HepG2 (cell line): ENCODE results near the gene KLHL11. TPM values are rescaled to one million over a fixed set of nuclear protein-coding genes. Genes with fewer than 3 reads are reported as not detected.

Experiments used
- CBX5 ChIP-seq: sonication (generic); formaldehyde crosslinking; IDR thresholded peaks from 2 replicates; pipeline ENCODE4 v1.4.0; 2020; ENCODE audit warnings: missing genetic modification reagents, borderline replicate concordance
- FOXA1 ChIP-seq, 2 experiments: fragments of 450-650 bp in 1 of 2; sonication (generic) in 1 of 2; formaldehyde crosslinking in 1 of 2; IDR thresholded peaks; 2 replicates each; pipeline versions ENCODE4 v1.4.0 to v1.6.1; 2016 to 2020; ENCODE audit warnings: missing genetic modification reagents in 1 of 2
- FOXP4 ChIP-seq: sonication (generic); formaldehyde crosslinking; IDR thresholded peaks from 2 replicates; pipeline ENCODE4 v1.4.0; 2020; ENCODE audit warnings: missing genetic modification reagents
- GATAD1 ChIP-seq: IDR thresholded peaks from 2 replicates; pipeline ENCODE4 v1.6.1; 2016; ENCODE audit warnings: missing genetic modification reagents, missing compliant biosample characterization
- GATAD2A ChIP-seq: IDR thresholded peaks from 2 replicates; pipeline ENCODE4 v1.6.1; 2016
- GMEB1 ChIP-seq: sonication (generic); formaldehyde crosslinking; IDR thresholded peaks from 2 replicates; pipeline ENCODE4 v1.5.1; 2020; ENCODE audit warnings: missing genetic modification reagents, mild to moderate bottlenecking, borderline replicate concordance
- GTF3A ChIP-seq: sonication (generic); formaldehyde crosslinking; conservative IDR thresholded peaks from 2 replicates; pipeline ENCODE4 v1.4.0; 2020; ENCODE audit warnings: mild to moderate bottlenecking, missing genetic modification reagents
- NFIB ChIP-seq: sonication (generic); formaldehyde crosslinking; IDR thresholded peaks from 2 replicates; pipeline ENCODE4 v1.9.0; 2021; ENCODE audit warnings: missing genetic modification reagents, mild to moderate bottlenecking, borderline replicate concordance
- POLR2AphosphoS5 ChIP-seq: IDR thresholded peaks from 2 replicates; pipeline ENCODE4 v1.6.1; 2012; ENCODE audit warnings: low read depth, low read length
- RFXANK ChIP-seq: IDR thresholded peaks from 2 replicates; pipeline ENCODE4 v1.6.1; 2016
- SMYD3 ChIP-seq: sonication (generic); formaldehyde crosslinking; IDR thresholded peaks from 2 replicates; pipeline ENCODE4 v1.8.1; 2023; ENCODE audit warnings: mild to moderate bottlenecking, missing genetic modification reagents
- SRF ChIP-seq: IDR thresholded peaks from 2 replicates; pipeline ENCODE4 v1.6.1; 2011; ENCODE audit warnings: mild to moderate bottlenecking, low read depth, low read length, moderate library complexity
- TAF1 ChIP-seq: sonication (generic); formaldehyde crosslinking; IDR thresholded peaks from 2 replicates; pipeline ENCODE4 v1.4.0; 2020; ENCODE audit warnings: missing genetic modification reagents
- TRAFD1 ChIP-seq: sonication (generic); formaldehyde crosslinking; IDR thresholded peaks from 2 replicates; pipeline ENCODE4 v1.5.1; 2020; ENCODE audit warnings: missing genetic modification reagents, mild to moderate bottlenecking, borderline replicate concordance
- ZC3H13 ChIP-seq: sonication (generic); formaldehyde crosslinking; IDR thresholded peaks from 2 replicates; pipeline ENCODE4 v1.8.1; 2023; ENCODE audit warnings: mild to moderate bottlenecking, missing genetic modification reagents, moderate library complexity
- ZNF260 ChIP-seq: sonication (generic); formaldehyde crosslinking; IDR thresholded peaks from 2 replicates; pipeline ENCODE4 v1.4.0; 2020; ENCODE audit warnings: missing genetic modification reagents, low read depth, mild to moderate bottlenecking, borderline replicate concordance
- ZNF296 ChIP-seq: sonication (generic); formaldehyde crosslinking; conservative IDR thresholded peaks from 2 replicates; pipeline ENCODE4 v1.5.0; 2020; ENCODE audit warnings: mild to moderate bottlenecking, missing genetic modification reagents
- ZNF713 ChIP-seq: sonication (generic); formaldehyde crosslinking; IDR thresholded peaks from 2 replicates; pipeline ENCODE4 v1.4.0; 2020; ENCODE audit warnings: mild to moderate bottlenecking, missing genetic modification reagents
- polyA plus RNA-seq, 8 experiments: library from polyadenylated mRNA; depleted of rRNA in 3 of 8; stranded (reverse) in 7 of 8; unstranded in 1 of 8; fragments of >200 nt; fragmentation: Illumina TruSeq in 4 of 8; extraction: Trizol in 4 of 8; gene quantifications; 2 replicates each; pipeline versions ENCODE4 v1.2.1 to v1.2.3, GENCODE V29; 2011 to 2016; ENCODE audit warnings: low read depth in 4 of 8, missing spikeins in 1 of 8, mixed read lengths in 1 of 8; ENCODE audit not compliant: insufficient read depth in 1 of 8
- total RNA-seq, 5 experiments: library from RNA; depleted of rRNA; stranded (reverse); fragments of >200 nt; fragmentation: Illumina TruSeq; extraction: Trizol; gene quantifications; 2 replicates each; pipeline ENCODE4 v1.2.3, GENCODE V29; 2016; ENCODE audit warnings: low read depth in 1 of 5
- TF ChIP-seq, protein P1 (sequence below): sonication (generic); formaldehyde crosslinking; IDR thresholded peaks from 2 replicates; pipeline ENCODE4 v1.5.0; 2020; ENCODE audit warnings: mild to moderate bottlenecking, missing genetic modification reagents, moderate library complexity
- TF ChIP-seq, protein P2 (sequence below): sonication (generic); formaldehyde crosslinking; conservative IDR thresholded peaks from 2 replicates; pipeline ENCODE4 v1.8.0; 2022; ENCODE audit warnings: mild to moderate bottlenecking, moderate library complexity, missing genetic modification reagents
- TF ChIP-seq, protein P3 (sequence below): sonication (generic); formaldehyde crosslinking; IDR thresholded peaks from 2 replicates; pipeline ENCODE4 v1.4.0; 2020; ENCODE audit warnings: mild to moderate bottlenecking, missing genetic modification reagents

KLHL11 gene
- total and polyA plus RNA-seq, 2 of the 13 experiments (the other 11 are each of a cell fraction or from before 2014, with no cell fraction given) = 7.7 to 27.5 TPM

DNA sequence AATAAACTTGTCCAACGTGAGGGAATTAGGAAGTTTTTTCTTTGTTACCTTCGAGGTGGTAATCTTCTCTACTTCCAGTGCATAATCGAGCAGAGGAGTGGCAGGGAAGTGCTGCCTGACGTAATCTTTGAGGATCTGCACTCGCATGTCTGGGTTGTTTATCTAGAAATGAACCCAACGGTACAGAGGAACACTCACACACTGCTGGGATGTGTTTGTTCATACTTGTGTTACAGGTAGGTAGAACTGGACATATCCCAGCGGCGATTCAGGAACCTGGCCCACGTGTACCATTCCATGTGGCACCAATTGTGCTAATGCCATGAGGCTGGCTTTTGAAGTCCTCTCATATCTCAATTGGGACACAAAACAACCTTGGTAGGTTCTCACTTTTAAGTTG, 4.2 kb upstream of the KLHL11 start (continued):
- TF ChIP-seq, protein P1, sequence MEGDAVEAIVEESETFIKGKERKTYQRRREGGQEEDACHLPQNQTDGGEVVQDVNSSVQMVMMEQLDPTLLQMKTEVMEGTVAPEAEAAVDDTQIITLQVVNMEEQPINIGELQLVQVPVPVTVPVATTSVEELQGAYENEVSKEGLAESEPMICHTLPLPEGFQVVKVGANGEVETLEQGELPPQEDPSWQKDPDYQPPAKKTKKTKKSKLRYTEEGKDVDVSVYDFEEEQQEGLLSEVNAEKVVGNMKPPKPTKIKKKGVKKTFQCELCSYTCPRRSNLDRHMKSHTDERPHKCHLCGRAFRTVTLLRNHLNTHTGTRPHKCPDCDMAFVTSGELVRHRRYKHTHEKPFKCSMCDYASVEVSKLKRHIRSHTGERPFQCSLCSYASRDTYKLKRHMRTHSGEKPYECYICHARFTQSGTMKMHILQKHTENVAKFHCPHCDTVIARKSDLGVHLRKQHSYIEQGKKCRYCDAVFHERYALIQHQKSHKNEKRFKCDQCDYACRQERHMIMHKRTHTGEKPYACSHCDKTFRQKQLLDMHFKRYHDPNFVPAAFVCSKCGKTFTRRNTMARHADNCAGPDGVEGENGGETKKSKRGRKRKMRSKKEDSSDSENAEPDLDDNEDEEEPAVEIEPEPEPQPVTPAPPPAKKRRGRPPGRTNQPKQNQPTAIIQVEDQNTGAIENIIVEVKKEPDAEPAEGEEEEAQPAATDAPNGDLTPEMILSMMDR (CRISPR knock-in tag) = no peak
- TF ChIP-seq GTF3A (CRISPR knock-in tag) (no peak), SMYD3 (no peak), ZNF713 (CRISPR knock-in tag) (no peak), GATAD2A (CRISPR knock-in tag) (no peak), ZNF260 (CRISPR knock-in tag) (no peak), ZNF296 (CRISPR knock-in tag) (no peak), ZC3H13 (CRISPR knock-in tag) (no peak), TRAFD1 (CRISPR knock-in tag) (no peak), POLR2AphosphoS5 (no peak), GATAD1 (CRISPR knock-in tag) (no peak), SRF (no peak), GMEB1 (CRISPR knock-in tag) (no peak), RFXANK (CRISPR knock-in tag) (no peak), FOXP4 (CRISPR knock-in tag) (0 out of 2 replicates have a peak, but pooled peaks have one; percentile 18), NFIB (no peak), FOXA1 (IDR thresholded peaks at IDR 0.05) (no peak), FOXA1 (CRISPR knock-in tag; IDR thresholded peaks at IDR 0.05) (0 out of 2 replicates have a peak, but pooled peaks have one; percentile 11), TAF1 (CRISPR knock-in tag) (no peak), CBX5 (CRISPR knock-in tag) (no peak)
- TF ChIP-seq, protein P2, sequence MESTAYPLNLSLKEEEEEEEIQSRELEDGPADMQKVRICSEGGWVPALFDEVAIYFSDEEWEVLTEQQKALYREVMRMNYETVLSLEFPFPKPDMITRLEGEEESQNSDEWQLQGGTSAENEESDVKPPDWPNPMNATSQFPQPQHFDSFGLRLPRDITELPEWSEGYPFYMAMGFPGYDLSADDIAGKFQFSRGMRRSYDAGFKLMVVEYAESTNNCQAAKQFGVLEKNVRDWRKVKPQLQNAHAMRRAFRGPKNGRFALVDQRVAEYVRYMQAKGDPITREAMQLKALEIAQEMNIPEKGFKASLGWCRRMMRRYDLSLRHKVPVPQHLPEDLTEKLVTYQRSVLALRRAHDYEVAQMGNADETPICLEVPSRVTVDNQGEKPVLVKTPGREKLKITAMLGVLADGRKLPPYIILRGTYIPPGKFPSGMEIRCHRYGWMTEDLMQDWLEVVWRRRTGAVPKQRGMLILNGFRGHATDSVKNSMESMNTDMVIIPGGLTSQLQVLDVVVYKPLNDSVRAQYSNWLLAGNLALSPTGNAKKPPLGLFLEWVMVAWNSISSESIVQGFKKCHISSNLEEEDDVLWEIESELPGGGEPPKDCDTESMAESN (CRISPR knock-in tag) = no peak
- TF ChIP-seq, protein P3, sequence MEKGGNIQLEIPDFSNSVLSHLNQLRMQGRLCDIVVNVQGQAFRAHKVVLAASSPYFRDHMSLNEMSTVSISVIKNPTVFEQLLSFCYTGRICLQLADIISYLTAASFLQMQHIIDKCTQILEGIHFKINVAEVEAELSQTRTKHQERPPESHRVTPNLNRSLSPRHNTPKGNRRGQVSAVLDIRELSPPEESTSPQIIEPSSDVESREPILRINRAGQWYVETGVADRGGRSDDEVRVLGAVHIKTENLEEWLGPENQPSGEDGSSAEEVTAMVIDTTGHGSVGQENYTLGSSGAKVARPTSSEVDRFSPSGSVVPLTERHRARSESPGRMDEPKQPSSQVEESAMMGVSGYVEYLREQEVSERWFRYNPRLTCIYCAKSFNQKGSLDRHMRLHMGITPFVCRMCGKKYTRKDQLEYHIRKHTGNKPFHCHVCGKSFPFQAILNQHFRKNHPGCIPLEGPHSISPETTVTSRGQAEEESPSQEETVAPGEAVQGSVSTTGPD (CRISPR knock-in tag) = no peak
